Measurements from ENCODE around the gene PHYKPL.

PHYKPL gene

GRCh38 chr5:178192787-178193186 lies 39.8 kb downstream of the PHYKPL start:
- in situ Hi-C loops (cut with HindIII; ENCODE audit: low sequenced_read_pairs), result no loop called here

- in situ Hi-C loops (cut with HindIII; ENCODE audit: low sequenced_read_pairs), result no loop called here
Observed at GRCh38 chr5:178192244-178192643, 40.4 kb downstream of the PHYKPL start.

GRCh38 chr5:178191661-178192060 lies 40.9 kb downstream of the PHYKPL start:
- in situ Hi-C loops (cut with HindIII; ENCODE audit: low sequenced_read_pairs), result no loop called here

GRCh38 chr5:178189433-178189832 lies 43.2 kb downstream of the PHYKPL start:
- in situ Hi-C loops (cut with HindIII; ENCODE audit: low sequenced_read_pairs), result no loop called here

- in situ Hi-C loops (cut with HindIII; ENCODE audit: low sequenced_read_pairs), result no loop called here
Observed at GRCh38 chr5:178187014-178187413, 45.6 kb downstream of the PHYKPL start, which contains the start of gene GMCL2. GMCL2 (minus strand) TSS chr5:178187371; CDS start chr5:178187299, 72 bp downstream.

GRCh38 chr5:178186427-178186826 lies 46.2 kb downstream of the PHYKPL start:
- in situ Hi-C loops (cut with HindIII; ENCODE audit: low sequenced_read_pairs), result no loop called here

GRCh38 chr5:178182158-178182876 lies 50.3 kb downstream of the PHYKPL start:
- in situ Hi-C loops (cut with HindIII; ENCODE audit: low sequenced_read_pairs), result no loop called here

GRCh38 chr5:178180141-178180863 lies 52.3 kb downstream of the PHYKPL start:
- in situ Hi-C loops (cut with HindIII; ENCODE audit: low sequenced_read_pairs), result no loop called here

- in situ Hi-C loops (cut with HindIII; ENCODE audit: low sequenced_read_pairs), result no loop called here
Observed at GRCh38 chr5:178177569-178177968, 55.0 kb downstream of the PHYKPL start.

- in situ Hi-C loops (cut with HindIII; ENCODE audit: low sequenced_read_pairs), result no loop called here
Observed at GRCh38 chr5:178176791-178177190, 55.8 kb downstream of the PHYKPL start.

- in situ Hi-C loops (cut with HindIII; ENCODE audit: low sequenced_read_pairs), result no loop called here
Observed at GRCh38 chr5:178174456-178174855, 58.1 kb downstream of the PHYKPL start.

- in situ Hi-C loops (cut with HindIII; ENCODE audit: low sequenced_read_pairs), result no loop called here
Observed at GRCh38 chr5:178170455-178170854, 62.1 kb downstream of the PHYKPL start.

- in situ Hi-C loops (cut with HindIII; ENCODE audit: low sequenced_read_pairs), result no loop called here
Observed at GRCh38 chr5:178165581-178165980, 67.0 kb downstream of the PHYKPL start.

- in situ Hi-C loops (cut with HindIII; ENCODE audit: low sequenced_read_pairs), result no loop called here
Observed at GRCh38 chr5:178163772-178164735, 68.5 kb downstream of the PHYKPL start.

GRCh38 chr5:178162481-178162880 lies 70.1 kb downstream of the PHYKPL start:
- in situ Hi-C loops (cut with HindIII; ENCODE audit: low sequenced_read_pairs), result no loop called here

GRCh38 chr5:178160176-178160575 lies 72.4 kb downstream of the PHYKPL start:
- in situ Hi-C loops (cut with HindIII; ENCODE audit: low sequenced_read_pairs), result no loop called here
